GM12874 (cell line): Measurements from ENCODE around the gene PAPPA.

ENCODE experiments used
- CTCF ChIP-seq: IDR thresholded peaks from 2 replicates; pipeline ENCODE4 v1.5.1; 2011; ENCODE audit warnings: low read depth, mild to moderate bottlenecking, control low read depth, low read length, moderate library complexity; ENCODE audit not compliant: insufficient read depth

The PAPPA gene

GRCh38 chr9:116144038-116144437, 9.6 kb upstream of the PAPPA start:
- TF ChIP-seq CTCF, result no peak

- no peak for TF ChIP-seq CTCF
Measured at GRCh38 chr9:116144555-116144954, 9.0 kb upstream of the PAPPA start.

- TF ChIP-seq CTCF, result no peak
Measured at GRCh38 chr9:116145036-116145435, 8.6 kb upstream of the PAPPA start.

- TF ChIP-seq CTCF, result no peak
Measured at GRCh38 chr9:116147821-116148220, 5.8 kb upstream of the PAPPA start.

GRCh38 chr9:116149844-116150243, 3.7 kb upstream of the PAPPA start:
- peak; percentile 63 for TF ChIP-seq CTCF

GRCh38 chr9:116151199-116151598, 2.4 kb upstream of the PAPPA start:
- TF ChIP-seq CTCF, result no peak

- no peak for TF ChIP-seq CTCF
Measured at GRCh38 chr9:116151966-116152381, 1.6 kb upstream of the PAPPA start.

- no peak for TF ChIP-seq CTCF
Measured at GRCh38 chr9:116152390-116152789, 1.2 kb upstream of the PAPPA start.
